Naive thymus-derived CD4-positive, alpha-beta T cell (primary cell): ENCODE measurements around the gene CNOT6. TPM values are rescaled to one million over a fixed set of nuclear protein-coding genes. Genes with fewer than 3 reads are reported as not detected.
A peak's percentile ranks its signal among the peaks of the same experiment; 100 is the strongest.

Experiments used
- ATAC-seq: fragments of 150-1000 bp; cut with Tn5 transposase; 2 replicates; pipeline ENCODE4 v1.10.0; 2021; ENCODE audit warnings: mild to moderate bottlenecking, moderate library complexity
- CTCF ChIA-PET: fragments of 350-600 bp; sonication (Branson Sonifier 250); formaldehyde crosslinking; loops from one replicate; lab custom pipeline; 2021; ENCODE audit warnings: antibody characterized with exemption; lab: Charles Lee
- POLR2A ChIA-PET: fragments of 350-600 bp; sonication (Branson Sonifier 250); formaldehyde crosslinking; loops from one replicate; lab custom pipeline; 2021; ENCODE audit warnings: antibody characterized with exemption, inconsistent platforms; lab: Charles Lee
- DNase-seq, 9 donors: peaks; one replicate each; pipeline versions ENCODE4 v3.0.0 to v3.0.0-alpha.2; 2020 to 2022; ENCODE audit warnings: mixed read lengths in 1 of 9
- H3K27ac ChIP-seq: one replicate; pipeline ENCODE4 v1.7.0; 2013; ENCODE audit warnings: mild to moderate bottlenecking, low read depth, low read length, moderate library complexity
- H3K27me3 ChIP-seq, 2 donors: one replicate each; pipeline ENCODE4 v1.7.0; 2013; ENCODE audit warnings: low read length in 2 of 2, mild to moderate bottlenecking in 2 of 2, moderate library complexity in 2 of 2; ENCODE audit not compliant: control insufficient read depth in 2 of 2, insufficient read depth in 2 of 2
- H3K36me3 ChIP-seq, 3 experiments: 1 replicate in 2 of 3; 2 replicates in 1 of 3; pipeline ENCODE4 v1.7.0; 2013; ENCODE audit warnings: low read length in 3 of 3, mild to moderate bottlenecking in 3 of 3, moderate library complexity in 1 of 3; ENCODE audit not compliant: insufficient read depth in 3 of 3, control insufficient read depth in 2 of 3
- H3K4me1 ChIP-seq, 2 donors: one replicate each; pipeline ENCODE4 v1.7.0; 2013; ENCODE audit warnings: low read length in 2 of 2, mild to moderate bottlenecking in 2 of 2, moderate library complexity in 1 of 2; ENCODE audit not compliant: control insufficient read depth in 2 of 2, insufficient read depth in 2 of 2
- H3K4me3 ChIP-seq: 2 replicates; pipeline ENCODE4 v1.7.0; 2013; ENCODE audit warnings: mild to moderate bottlenecking, low read length
- H3K9me3 ChIP-seq, 3 experiments: 1 replicate in 2 of 3; 2 replicates in 1 of 3; pipeline ENCODE4 v1.7.0; 2013; ENCODE audit warnings: low read length in 3 of 3; ENCODE audit not compliant: control insufficient read depth in 2 of 3
- H3K27ac Mint-ChIP-seq, 9 donors: one replicate each; pipeline ENCODE4 v1.8.0; 2020 to 2022; ENCODE audit warnings: mixed read lengths in 9 of 9, mild to moderate bottlenecking in 8 of 9, moderate library complexity in 5 of 9, inconsistent platforms in 2 of 9
- H3K27me3 Mint-ChIP-seq, 5 donors: one replicate each; pipeline ENCODE4 v1.8.0; 2021 to 2022; ENCODE audit warnings: mixed read lengths in 5 of 5, mild to moderate bottlenecking in 1 of 5
- H3K36me3 Mint-ChIP-seq, 5 donors: one replicate each; pipeline ENCODE4 v1.8.0; 2020 to 2022; ENCODE audit warnings: mixed read lengths in 5 of 5, mild to moderate bottlenecking in 3 of 5, inconsistent platforms in 1 of 5
- H3K4me1 Mint-ChIP-seq, 7 donors: one replicate each; pipeline ENCODE4 v1.8.0; 2020 to 2022; ENCODE audit warnings: mixed read lengths in 7 of 7, mild to moderate bottlenecking in 3 of 7, inconsistent platforms in 1 of 7
- H3K4me3 Mint-ChIP-seq, 10 donors: one replicate each; pipeline ENCODE4 v1.8.0; 2020 to 2022; ENCODE audit warnings: mild to moderate bottlenecking in 10 of 10, mixed read lengths in 10 of 10, moderate library complexity in 6 of 10, inconsistent platforms in 2 of 10
- H3K9me3 Mint-ChIP-seq, 11 donors: one replicate each; pipeline ENCODE4 v1.8.0; 2020 to 2022; ENCODE audit warnings: mixed read lengths in 11 of 11, mild to moderate bottlenecking in 4 of 11, inconsistent platforms in 1 of 11, moderate library complexity in 1 of 11
- intact Hi-C, 2 donors: fragments of 100-400 bp; cut with micrococcal nuclease; formaldehyde crosslinking; loops; one replicate each; pipeline ENCODE4 v1.15.1; 2023
- polyA plus RNA-seq, 2 donors: library from polyadenylated mRNA; unstranded; fragments of 300-500 nt; fragmentation: Illumina TruSeq; gene quantifications; one replicate each; pipeline ENCODE4 v1.2.3, GENCODE V29; 2021
- total RNA-seq, 6 experiments: library from RNA in 5 of 6; stranded (reverse) in 5 of 6; gene quantifications; 1 replicate in 5 of 6; 2 replicates in 1 of 6; pipeline ENCODE4 v1.2.3 and lab custom pipeline; 2021 to 2026

The CNOT6 gene
- total and polyA plus RNA-seq, 7 experiments from 2014 or later: 8.3 to 41.9 (median 25.4) TPM

- peaks cover 10 to 59% (median 44%) of the 10 kb centered on the region in 5 donors for H3K36me3 Mint-ChIP-seq
- CTCF ChIA-PET: no interaction called here
These were observed 46.0 kb downstream of the CNOT6 start for GRCh38 chr5:180540050-180540694.

GRCh38 chr5:180541710-180542109, 47.5 kb downstream of the CNOT6 start:
- Mint-ChIP-seq H3K36me3 (peaks cover 12 to 62% (median 48%) of the 10 kb centered on the region in 5 donors), H3K9me3 (peaks cover 0 to 3% (median 0%) of the 10 kb centered on the region in 11 donors), H3K27me3 (no peaks in the 10 kb centered on the region), H3K27ac (peak overlapping the region in 2 of 9 donors; percentile 15 to 59), H3K4me1 (peaks cover 6 to 46% (median 31%) of the 10 kb centered on the region in 7 donors), H3K4me3 (no peak overlapping the region)
- Histone ChIP-seq H3K27ac (no peak overlapping the region), H3K36me3 (peaks cover 0 to 13% (median 0%) of the 10 kb centered on the region in 3 experiments), H3K4me1 (no peaks in the 10 kb centered on the region), H3K4me3 (no peak overlapping the region), H3K9me3 (no peaks in the 10 kb centered on the region), H3K27me3 (no peaks in the 10 kb centered on the region)
- CTCF ChIA-PET: interaction anchor here (0.7 kb wide), 1 partner anchor 19 kb away, joined by 3 read pairs; no protein-coding TSS in a partner anchor
- POLR2A ChIA-PET: no interaction called here
- ATAC-seq (no peak), DNase-seq (no peak)
- intact Hi-C loops: no loop called here

More at GRCh38 chr5:180540050-180540694, 46.0 kb downstream of the CNOT6 start:
- Mint-ChIP-seq H3K27ac (peak overlapping the region in 2 of 9 donors; percentile 41 to 54), H3K4me3 (no peak overlapping the region), H3K27me3 (no peaks in the 10 kb centered on the region), H3K9me3 (peaks cover 0 to 3% (median 0%) of the 10 kb centered on the region in 11 donors), H3K4me1 (peaks cover 3 to 40% (median 25%) of the 10 kb centered on the region in 7 donors)
- Histone ChIP-seq H3K4me3 (no peak overlapping the region), H3K27me3 (no peaks in the 10 kb centered on the region), H3K36me3 (peaks cover 0 to 19% (median 0%) of the 10 kb centered on the region in 3 experiments), H3K4me1 (no peaks in the 10 kb centered on the region), H3K27ac (no peak overlapping the region), H3K9me3 (no peaks in the 10 kb centered on the region)
- POLR2A ChIA-PET: no interaction called here
- DNase-seq: no peak
- intact Hi-C loops: no loop called here
- no peak for ATAC-seq

- no peak overlapping the region for H3K27ac Mint-ChIP-seq
- intact Hi-C loops: no loop called here
- POLR2A ChIA-PET: no interaction called here
- peaks cover 12 to 57% (median 36%) of the 10 kb centered on the region in 5 donors for H3K36me3 Mint-ChIP-seq
- Histone ChIP-seq H3K4me1 (no peaks in the 10 kb centered on the region), H3K36me3 (peaks cover 0 to 18% (median 0%) of the 10 kb centered on the region in 3 experiments), H3K4me3 (no peak overlapping the region), H3K27me3 (no peaks in the 10 kb centered on the region), H3K9me3 (no peaks in the 10 kb centered on the region), H3K27ac (no peak overlapping the region)
- ATAC-seq (no peak), DNase-seq (no peak)
- H3K9me3 Mint-ChIP-seq: no peaks in the 10 kb centered on the region
- H3K27me3 Mint-ChIP-seq: no peaks in the 10 kb centered on the region
- CTCF ChIA-PET: no interaction called here
- H3K4me3 Mint-ChIP-seq: no peak overlapping the region
- peaks cover 11 to 36% (median 30%) of the 10 kb centered on the region in 7 donors for H3K4me1 Mint-ChIP-seq
These were observed 51.1 kb downstream of the CNOT6 start for GRCh38 chr5:180545248-180545647.

GRCh38 chr5:180548563-180548962, 54.4 kb downstream of the CNOT6 start:
- H3K9me3 ChIP-seq: no peaks in the 10 kb centered on the region
- DNase-seq (no peak), ATAC-seq (peak; percentile 31)
- no peaks in the 10 kb centered on the region for H3K4me1 ChIP-seq
- H3K27me3 Mint-ChIP-seq: no peaks in the 10 kb centered on the region
- H3K4me1 Mint-ChIP-seq: peaks cover 11 to 33% (median 28%) of the 10 kb centered on the region in 7 donors
- peaks cover 3 to 59% (median 45%) of the 10 kb centered on the region in 5 donors for H3K36me3 Mint-ChIP-seq
- H3K4me3 Mint-ChIP-seq: no peak overlapping the region
- intact Hi-C loops: no loop called here
- H3K9me3 Mint-ChIP-seq: no peaks in the 10 kb centered on the region
- no peak overlapping the region for H3K27ac ChIP-seq
- CTCF ChIA-PET: no interaction called here
- no peak overlapping the region for H3K4me3 ChIP-seq
- H3K27me3 ChIP-seq: no peaks in the 10 kb centered on the region
- H3K36me3 ChIP-seq: peaks cover 0 to 22% (median 5%) of the 10 kb centered on the region in 3 experiments
- H3K27ac Mint-ChIP-seq: peak overlapping the region in 4 of 9 donors; percentile 13 to 61 (median 36)
- POLR2A ChIA-PET: interaction anchor here (0.6 kb wide), 1 partner anchor 20 kb away, joined by 3 read pairs; no protein-coding TSS in a partner anchor

- H3K4me1 Mint-ChIP-seq: peaks cover 5 to 29% (median 10%) of the 10 kb centered on the region in 7 donors
- no peak overlapping the region for H3K4me3 Mint-ChIP-seq
- CTCF ChIA-PET: no interaction called here
- peaks cover 9 to 54% (median 34%) of the 10 kb centered on the region in 5 donors for H3K36me3 Mint-ChIP-seq
- H3K27ac ChIP-seq: no peak overlapping the region
- peaks cover 0 to 40% (median 5%) of the 10 kb centered on the region in 3 experiments for H3K36me3 ChIP-seq
- H3K27me3 Mint-ChIP-seq: no peaks in the 10 kb centered on the region
- POLR2A ChIA-PET: no interaction called here
- H3K27me3 ChIP-seq: no peaks in the 10 kb centered on the region
- ATAC-seq (no peak), DNase-seq (no peak)
- peak overlapping the region in 1 of 9 donors; percentile 45 for H3K27ac Mint-ChIP-seq
- intact Hi-C loops: no loop called here
- H3K4me3 ChIP-seq: no peak overlapping the region
- H3K9me3 ChIP-seq: no peaks in the 10 kb centered on the region
- H3K4me1 ChIP-seq: no peaks in the 10 kb centered on the region
- H3K9me3 Mint-ChIP-seq: no peaks in the 10 kb centered on the region
These were observed 59.4 kb downstream of the CNOT6 start for GRCh38 chr5:180553530-180553929.

- no peak overlapping the region for H3K4me3 ChIP-seq
- Mint-ChIP-seq H3K27me3 (no peaks in the 10 kb centered on the region), H3K4me1 (peaks cover 6 to 41% (median 17%) of the 10 kb centered on the region in 7 donors), H3K9me3 (no peaks in the 10 kb centered on the region), H3K27ac (peak overlapping the region in 1 of 9 donors; percentile 64), H3K36me3 (peaks cover 9 to 63% (median 30%) of the 10 kb centered on the region in 5 donors), H3K4me3 (no peak overlapping the region)
- H3K27ac ChIP-seq: no peak overlapping the region
- H3K36me3 ChIP-seq: peaks cover 0 to 34% (median 5%) of the 10 kb centered on the region in 3 experiments
- no peaks in the 10 kb centered on the region for H3K27me3 ChIP-seq
- H3K4me1 ChIP-seq: no peaks in the 10 kb centered on the region
- ATAC-seq (no peak), DNase-seq (no peak)
- ChIA-PET CTCF (no interaction called here), POLR2A (no interaction called here)
- intact Hi-C loops: no loop called here
- H3K9me3 ChIP-seq: no peaks in the 10 kb centered on the region
These were observed 61.2 kb downstream of the CNOT6 start for GRCh38 chr5:180555168-180555921.
